ENCODE results near the gene CD247.

- TF ChIP-seq POLR2A (IDR thresholded peaks at IDR 0.05) (no peak), POLR2AphosphoS5 (IDR thresholded peaks at IDR 0.05) (no peak)
Observed at GRCh38 chr1:167489571-167490340, 28.6 kb downstream of the CD247 start.

Data from prostate gland (tissue), 1 donor.